GM23338 (cell line): Measurements from ENCODE around the gene SMIM31. TPM values are rescaled to one million over a fixed set of nuclear protein-coding genes. Genes with fewer than 3 reads are reported as not detected.

Source experiments
- ATAC-seq: fragments of 200-7000 bp; cut with Tn5 transposase; 3 replicates; pipeline ENCODE4 v1.9.1; 2020
- DNase-seq: peaks from one replicate; pipeline ENCODE4 v3.0.0-alpha.2; 2015; ENCODE audit warnings: low spot score
- H2AFZ ChIP-seq: fragments of 200-600 bp; sonication (generic); 2 replicates; pipeline ENCODE4 v1.8.0; 2016; ENCODE audit warnings: antibody characterized with exemption, mild to moderate bottlenecking, moderate library complexity
- H3F3A ChIP-seq: fragments of 200-600 bp; sonication (generic); replicated peaks from 2 replicates; pipeline ENCODE4 v1.8.0; 2017; ENCODE audit warnings: antibody characterized with exemption, mixed run types, low read depth
- H3K27ac ChIP-seq: fragments of 200-600 bp; sonication (generic); 2 replicates; pipeline ENCODE4 v1.6.1; 2016; ENCODE audit warnings: low read depth
- H3K27me3 ChIP-seq: fragments of 200-600 bp; sonication (generic); 2 replicates; pipeline ENCODE4 v1.8.0; 2016; ENCODE audit warnings: mild to moderate bottlenecking, mixed run types, moderate library complexity; ENCODE audit not compliant: insufficient read depth
- H3K36me3 ChIP-seq: fragments of 200-600 bp; sonication (generic); 2 replicates; pipeline ENCODE4 v1.8.0; 2016; ENCODE audit warnings: mild to moderate bottlenecking; ENCODE audit not compliant: insufficient read depth
- H3K4me1 ChIP-seq: fragments of 200-600 bp; sonication (generic); 2 replicates; pipeline ENCODE4 v1.8.0; 2016; ENCODE audit warnings: mild to moderate bottlenecking, moderate library complexity; ENCODE audit not compliant: insufficient read depth
- H3K4me2 ChIP-seq: fragments of 200-600 bp; sonication (generic); 2 replicates; pipeline ENCODE4 v1.7.1; 2017; ENCODE audit warnings: mixed run types
- H3K4me3 ChIP-seq: fragments of 200-600 bp; sonication (generic); 2 replicates; pipeline ENCODE4 v1.6.1; 2016; ENCODE audit warnings: mixed run types
- H3K79me2 ChIP-seq: fragments of 200-600 bp; sonication (generic); replicated peaks from 2 replicates; pipeline ENCODE4 v1.8.0; 2017; ENCODE audit warnings: mild to moderate bottlenecking; ENCODE audit not compliant: insufficient read depth
- H3K9me2 ChIP-seq: fragments of 200-600 bp; sonication (generic); 2 replicates; pipeline ENCODE4 v1.8.0; 2017; ENCODE audit not compliant: insufficient read depth
- H4K20me1 ChIP-seq: fragments of 200-600 bp; sonication (generic); replicated peaks from 2 replicates; pipeline ENCODE4 v1.8.0; 2017; ENCODE audit warnings: mild to moderate bottlenecking; ENCODE audit not compliant: insufficient read depth
- H3K27ac Mint-ChIP-seq: 2 replicates; pipeline ENCODE4 v1.8.0; 2020; ENCODE audit warnings: inconsistent platforms, mild to moderate bottlenecking, moderate library complexity, mixed read lengths
- H3K27me3 Mint-ChIP-seq: 3 replicates; pipeline ENCODE4 v1.8.0; 2022; ENCODE audit warnings: low read depth, mild to moderate bottlenecking, moderate library complexity, mixed read lengths, inconsistent platforms; ENCODE audit not compliant: insufficient read depth, poor library complexity
- H3K36me3 Mint-ChIP-seq: 3 replicates; pipeline ENCODE4 v1.8.0; 2021; ENCODE audit warnings: low read depth, mild to moderate bottlenecking, inconsistent platforms, moderate library complexity, mixed read lengths
- H3K4me1 Mint-ChIP-seq: 3 replicates; pipeline ENCODE4 v1.8.0; 2020; ENCODE audit warnings: mild to moderate bottlenecking, inconsistent platforms, mixed read lengths
- H3K4me3 Mint-ChIP-seq: 3 replicates; pipeline ENCODE4 v1.8.0; 2021; ENCODE audit warnings: moderate library complexity, mild to moderate bottlenecking, inconsistent platforms, mixed read lengths
- H3K9me3 Mint-ChIP-seq: 3 replicates; pipeline ENCODE4 v1.8.0; 2020; ENCODE audit warnings: moderate library complexity, mild to moderate bottlenecking, inconsistent platforms, mixed read lengths
- ETS1 ChIP-seq: IDR thresholded peaks from 2 replicates; pipeline ENCODE4 v1.6.1; 2016; ENCODE audit warnings: antibody characterized with exemption
- ZNF462 ChIP-seq: fragments of 250-450 bp; sonication (Bioruptor Pico); IDR thresholded peaks from 2 replicates; pipeline ENCODE4 v1.5.0; 2020; ENCODE audit warnings: mild to moderate bottlenecking, moderate library complexity
- polyA plus RNA-seq: library from polyadenylated mRNA; unstranded; fragments of >200 nt; fragmentation: Nextera tagmentation; extraction: Ambion mirVana; gene quantifications from 2 replicates; pipeline ENCODE4 v1.2.1, GENCODE V29; 2016
- total RNA-seq: library from RNA; depleted of rRNA; stranded (reverse); fragments of >200 nt; shearing (Covaris generic); gene quantifications from 2 replicates; pipeline ENCODE4 v1.2.3, GENCODE V29; 2014
- TF ChIP-seq, protein P1 (sequence below): IDR thresholded peaks from one replicate; pipeline ENCODE4 v1.6.1; 2018; ENCODE audit warnings: antibody characterized with exemption; ENCODE audit not compliant: unreplicated experiment

SMIM31 gene
- total and polyA plus RNA-seq, 2 experiments from 2014 or later, result not detected

DNA sequence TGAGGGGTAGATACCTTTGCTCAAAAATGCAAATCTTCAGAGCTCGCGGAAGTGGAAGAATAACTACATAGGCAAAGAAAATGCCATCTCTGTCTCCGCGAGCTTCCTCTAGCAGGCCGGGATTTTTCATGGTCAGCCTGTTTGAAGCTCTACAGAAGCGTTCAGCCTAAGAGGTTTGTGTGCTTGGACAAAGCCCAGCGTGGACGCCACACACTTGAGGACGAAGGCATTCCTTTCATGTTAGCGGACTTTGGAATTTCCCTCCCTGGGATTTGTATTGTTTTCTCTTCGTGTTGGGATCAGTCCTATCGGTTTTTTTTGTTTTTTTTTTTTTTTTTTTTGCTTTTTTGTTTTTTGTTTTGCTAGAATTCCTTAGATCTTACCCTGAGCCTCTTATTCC is 53.7 kb downstream of the SMIM31 start:
- peaks cover 5% of the 10 kb centered on the region for H3K27me3 Mint-ChIP-seq

More for the DNA sequence above, 53.7 kb downstream of the SMIM31 start:
- Histone ChIP-seq H3K4me3 (no peak overlapping the region), H3K36me3 (no peaks in the 10 kb centered on the region), H3K79me2 (no peaks in the 10 kb centered on the region), H3K27me3 (no peaks in the 10 kb centered on the region), H3K9me2 (no peaks in the 10 kb centered on the region), H4K20me1 (no peaks in the 10 kb centered on the region), H2AFZ (no peak overlapping the region), H3K4me2 (no peak overlapping the region), H3F3A (no peaks in the 10 kb centered on the region), H3K27ac (no peak overlapping the region), H3K4me1 (peaks cover 15% of the 10 kb centered on the region)
- no peaks in the 10 kb centered on the region for H3K36me3 Mint-ChIP-seq
- TF ChIP-seq ETS1 (no peak), ZNF462 (peak; percentile 54; the same call in 1 of the 2 replicates)
- TF ChIP-seq, protein P1, sequence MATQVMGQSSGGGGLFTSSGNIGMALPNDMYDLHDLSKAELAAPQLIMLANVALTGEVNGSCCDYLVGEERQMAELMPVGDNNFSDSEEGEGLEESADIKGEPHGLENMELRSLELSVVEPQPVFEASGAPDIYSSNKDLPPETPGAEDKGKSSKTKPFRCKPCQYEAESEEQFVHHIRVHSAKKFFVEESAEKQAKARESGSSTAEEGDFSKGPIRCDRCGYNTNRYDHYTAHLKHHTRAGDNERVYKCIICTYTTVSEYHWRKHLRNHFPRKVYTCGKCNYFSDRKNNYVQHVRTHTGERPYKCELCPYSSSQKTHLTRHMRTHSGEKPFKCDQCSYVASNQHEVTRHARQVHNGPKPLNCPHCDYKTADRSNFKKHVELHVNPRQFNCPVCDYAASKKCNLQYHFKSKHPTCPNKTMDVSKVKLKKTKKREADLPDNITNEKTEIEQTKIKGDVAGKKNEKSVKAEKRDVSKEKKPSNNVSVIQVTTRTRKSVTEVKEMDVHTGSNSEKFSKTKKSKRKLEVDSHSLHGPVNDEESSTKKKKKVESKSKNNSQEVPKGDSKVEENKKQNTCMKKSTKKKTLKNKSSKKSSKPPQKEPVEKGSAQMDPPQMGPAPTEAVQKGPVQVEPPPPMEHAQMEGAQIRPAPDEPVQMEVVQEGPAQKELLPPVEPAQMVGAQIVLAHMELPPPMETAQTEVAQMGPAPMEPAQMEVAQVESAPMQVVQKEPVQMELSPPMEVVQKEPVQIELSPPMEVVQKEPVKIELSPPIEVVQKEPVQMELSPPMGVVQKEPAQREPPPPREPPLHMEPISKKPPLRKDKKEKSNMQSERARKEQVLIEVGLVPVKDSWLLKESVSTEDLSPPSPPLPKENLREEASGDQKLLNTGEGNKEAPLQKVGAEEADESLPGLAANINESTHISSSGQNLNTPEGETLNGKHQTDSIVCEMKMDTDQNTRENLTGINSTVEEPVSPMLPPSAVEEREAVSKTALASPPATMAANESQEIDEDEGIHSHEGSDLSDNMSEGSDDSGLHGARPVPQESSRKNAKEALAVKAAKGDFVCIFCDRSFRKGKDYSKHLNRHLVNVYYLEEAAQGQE, result no peak
- peaks cover 18% of the 10 kb centered on the region; the same call in 2 of the 3 replicates for H3K4me1 Mint-ChIP-seq
- no peak overlapping the region for H3K4me3 Mint-ChIP-seq
- peak; percentile 92 for ATAC-seq
- no peak overlapping the region for H3K27ac Mint-ChIP-seq
- peak; percentile 87 for DNase-seq
- no peaks in the 10 kb centered on the region for H3K9me3 Mint-ChIP-seq
